HG03565 (cell line): ENCODE data around the gene MAGEA8.
A peak's percentile ranks its signal among the peaks of the same experiment; 100 is the strongest.
"Not testable (repeated sequence)": the region's sequence is repeated elsewhere in the genome, so short reads cannot be mapped to it uniquely, and the experiment has no call there.

Experiments
- ATAC-seq: cut with Tn5 transposase; IDR thresholded peaks from one replicate; pipeline ENCODE4 v1.9.1; 2021; ENCODE audit warnings: mild to moderate bottlenecking, moderate library complexity; ENCODE audit not compliant: unreplicated experiment

Gene MAGEA8

GRCh38 chrX:149881081-149881711 lies at the start of gene MAGEA8:
Gene MAGEA8 (plus strand): TSS chrX:149881183. CDS start chrX:149884273, 3,090 bp downstream.
- ATAC-seq = no peak

GRCh38 chrX:149831473-149831872 lies 49.5 kb upstream of the MAGEA8 start:
- ATAC-seq = no peak

- ATAC-seq = not testable (repeated sequence)
These were observed 44.3 kb upstream of the MAGEA8 start for GRCh38 chrX:149836728-149837127.

- ATAC-seq = no peak
These were observed 43.8 kb upstream of the MAGEA8 start for GRCh38 chrX:149837167-149837566.

- ATAC-seq = peak; percentile 51
These were observed 43.3 kb upstream of the MAGEA8 start for GRCh38 chrX:149837639-149838038.

- ATAC-seq = no peak
These were observed 39.1 kb upstream of the MAGEA8 start for GRCh38 chrX:149841929-149842328.

- no peak for ATAC-seq
These were observed 35.6 kb upstream of the MAGEA8 start for GRCh38 chrX:149845385-149845784.

GRCh38 chrX:149846789-149847188 lies 34.2 kb upstream of the MAGEA8 start:
- ATAC-seq = no peak

GRCh38 chrX:149848855-149849254 lies 32.1 kb upstream of the MAGEA8 start:
- no peak for ATAC-seq

- ATAC-seq = no peak
These were observed 31.2 kb upstream of the MAGEA8 start for GRCh38 chrX:149849787-149850186.

GRCh38 chrX:149851864-149852263 lies 29.1 kb upstream of the MAGEA8 start:
- ATAC-seq = no peak

- no peak for ATAC-seq
These were observed 27.1 kb upstream of the MAGEA8 start for GRCh38 chrX:149853925-149854324.

- ATAC-seq = no peak
These were observed 22.4 kb upstream of the MAGEA8 start for GRCh38 chrX:149858592-149858991.

- ATAC-seq = no peak
These were observed 20.5 kb upstream of the MAGEA8 start for GRCh38 chrX:149860445-149860844.

- no peak for ATAC-seq
These were observed 15.6 kb upstream of the MAGEA8 start for GRCh38 chrX:149865390-149865789.

GRCh38 chrX:149867488-149867887 lies 13.5 kb upstream of the MAGEA8 start:
- ATAC-seq = no peak

- ATAC-seq = no peak
These were observed 10.1 kb upstream of the MAGEA8 start for GRCh38 chrX:149870840-149871239.

- no peak for ATAC-seq
These were observed 9.6 kb upstream of the MAGEA8 start for GRCh38 chrX:149871433-149871832.

- ATAC-seq = peak; percentile 87
These were observed 9.0 kb upstream of the MAGEA8 start for GRCh38 chrX:149871940-149872339.

GRCh38 chrX:149877157-149877556 lies 3.8 kb upstream of the MAGEA8 start:
- no peak for ATAC-seq

GRCh38 chrX:149877636-149878035 lies 3.3 kb upstream of the MAGEA8 start:
- no peak for ATAC-seq

- ATAC-seq = not testable (repeated sequence)
These were observed 9.8 kb downstream of the MAGEA8 start for GRCh38 chrX:149890828-149891227.

- no peak for ATAC-seq
These were observed 17.6 kb downstream of the MAGEA8 start for GRCh38 chrX:149898554-149898953.
